Measurements from ENCODE around the gene SNAPC3. TPM values are rescaled to one million over a fixed set of nuclear protein-coding genes. Genes with fewer than 3 reads are reported as not detected.

The SNAPC3 gene
- total and polyA plus RNA-seq, 2 donors (not counting 3 experiments of a cell fraction or from before 2014, with no cell fraction given), result 15.2 to 32.6 TPM

GRCh38 chr9:15461056-15461455 lies 38.4 kb downstream of the SNAPC3 start:
- ChIA-PET CTCF (interaction anchor here (1.3 to 1.5 kb wide), 2 partner anchors 9 to 11 kb away, joined by 3 to 4 read pairs; no protein-coding TSS in a partner anchor), POLR2A (interaction anchor here (0.7 kb wide), 1 partner anchor 9 kb away, joined by 3 read pairs; no protein-coding TSS in a partner anchor)
- Histone ChIP-seq H3K27ac (ENCODE audit: insufficient read depth, low read depth, low read length) (no peak overlapping the region), H3K36me3 (ENCODE audit: control insufficient read depth in 2 of 2, extremely low read depth in 1 of 2, insufficient read depth in 2 of 2, low read length in 2 of 2) (peaks cover 4 to 24% of the 10 kb centered on the region in 2 experiments), H3K4me2 (ENCODE audit: insufficient read depth, low read length) (no peak overlapping the region), H2AFZ (ENCODE audit: low read depth, low read length) (no peak overlapping the region), H3K9ac (replicated peaks; ENCODE audit: extremely low read depth, insufficient read depth, low read length) (no peak overlapping the region), H3K9me1 (replicated peaks; ENCODE audit: control insufficient read depth, extremely low read depth, insufficient read depth, low read length) (no peaks in the 10 kb centered on the region), H3K4me3 (replicated peaks in 1 of 3; ENCODE audit: insufficient read depth in 1 of 3, low read depth in 1 of 3, low read length in 3 of 3) (no peak overlapping the region), H3K4me1 (ENCODE audit: control insufficient read depth, extremely low read depth, insufficient read depth, low read length) (no peaks in the 10 kb centered on the region), H3K27me3 (ENCODE audit: control insufficient read depth in 2 of 2, insufficient read depth in 2 of 2, low read length in 2 of 2) (no peaks in the 10 kb centered on the region), H3K79me2 (ENCODE audit: control insufficient read depth, insufficient read depth, low read length) (no peaks in the 10 kb centered on the region), H3K9me3 (replicated peaks; ENCODE audit: control insufficient read depth, insufficient read depth, low read length) (no peaks in the 10 kb centered on the region), H4K20me1 (replicated peaks; ENCODE audit: control insufficient read depth, extremely low read depth, insufficient read depth, low read length) (no peaks in the 10 kb centered on the region)
- intact Hi-C loops (cut with micrococcal nuclease) (no loop called here), dilution Hi-C loops (cut with MboI; ENCODE audit: extremely low pct_ligation_motif_present, low sequenced_read_pairs) (no loop called here)
- BruUV-seq (replicated peaks), result no TSS peak
- no peak for FAIRE-seq
- no peak for DNase-seq (ENCODE audit: low read depth, low spot score)
- TF ChIP-seq EZH2 (IDR thresholded peaks at IDR 0.05; ENCODE audit: borderline replicate concordance, low read depth, low read length, severe bottlenecking) (no peak), POLR2A (IDR thresholded peaks at IDR 0.05; ENCODE audit: low read depth, low read length) (no peak), CTCF (IDR thresholded peaks at IDR 0.05; ENCODE audit: extremely low read depth in 1 of 2, insufficient read depth in 1 of 2, low read depth in 1 of 2, low read length in 2 of 2) (no peak), FOS (IDR thresholded peaks at IDR 0.05; ENCODE audit: borderline replicate concordance, insufficient read depth, low read length) (no peak), POLR2AphosphoS5 (IDR thresholded peaks at IDR 0.05; ENCODE audit: insufficient read depth, low read depth, low read length) (no peak), MYC (IDR thresholded peaks at IDR 0.05; ENCODE audit: low read depth, low read length) (no peak), MAX (IDR thresholded peaks at IDR 0.05; ENCODE audit: insufficient read depth, insufficient read length) (no peak), GATA2 (IDR thresholded peaks at IDR 0.05; ENCODE audit: insufficient read depth, insufficient read length, low read depth, low read length) (no peak), JUN (IDR thresholded peaks at IDR 0.05; ENCODE audit: borderline replicate concordance, insufficient read depth, insufficient read length, low read depth) (no peak)
